ENCODE measurements around the gene COPS7A. TPM values are rescaled to one million over a fixed set of nuclear protein-coding genes. Genes with fewer than 3 reads are reported as not detected.

The COPS7A gene
- total RNA-seq, 3 donors from 2014 or later: 32.8 to 47.2 (median 39.2) TPM

- intact Hi-C loops (cut with DNase I, micrococcal nuclease): no loop called here
- H3K4me3 ChIP-seq: no peak overlapping the region
- H3K36me3 ChIP-seq (ENCODE audit: low read depth): no peaks in the 10 kb centered on the region
- ATAC-seq (peak; percentile 1), DNase-seq (no peak)
- H3K4me1 ChIP-seq (ENCODE audit: low read depth): peaks cover 23% of the 10 kb centered on the region
- H3K9me3 ChIP-seq: no peaks in the 10 kb centered on the region
- no peak for TF ChIP-seq CTCF (IDR thresholded peaks at IDR 0.05)
Observed at GRCh38 chr12:6774499-6775062, 50.7 kb downstream of the COPS7A start.

GRCh38 chr12:6775185-6776174 is 51.6 kb downstream of the COPS7A start:
- Histone ChIP-seq H3K4me3 (no peak overlapping the region), H3K9me3 (no peaks in the 10 kb centered on the region), H3K4me1 (ENCODE audit: low read depth) (peaks cover 23% of the 10 kb centered on the region), H3K36me3 (ENCODE audit: low read depth) (no peaks in the 10 kb centered on the region)
- DNase-seq (no peak), ATAC-seq (peak; percentile 20)
- intact Hi-C loops (cut with DNase I, micrococcal nuclease): no loop called here
- no peak for TF ChIP-seq CTCF (IDR thresholded peaks at IDR 0.05)

DNA sequence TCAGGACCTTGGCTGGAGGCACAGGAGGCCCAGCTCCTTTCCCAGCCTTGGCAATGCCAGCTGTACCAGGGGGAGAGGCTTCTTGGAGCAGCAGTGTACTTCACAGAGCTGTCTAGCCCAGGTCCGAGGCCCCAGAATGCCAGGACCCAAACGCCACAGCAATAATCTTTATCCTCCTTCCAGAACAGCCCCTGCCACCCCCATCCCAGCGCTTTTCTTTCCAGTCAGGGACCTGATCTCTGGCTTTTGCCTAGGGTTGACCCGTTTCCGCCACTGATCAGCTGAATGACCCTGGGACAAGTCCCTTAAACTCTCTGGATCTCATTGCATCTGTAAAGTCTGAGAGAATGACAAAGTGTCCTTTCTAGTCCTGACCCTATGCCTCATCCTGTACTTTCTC is 53.5 kb downstream of the COPS7A start:
- no peak for TF ChIP-seq CTCF (IDR thresholded peaks at IDR 0.05)
- DNase-seq: no peak
- H3K9me3 ChIP-seq: no peaks in the 10 kb centered on the region
- H3K4me1 ChIP-seq (ENCODE audit: low read depth): peaks cover 23% of the 10 kb centered on the region
- ATAC-seq: no peak
- no peaks in the 10 kb centered on the region for H3K36me3 ChIP-seq (ENCODE audit: low read depth)
- H3K4me3 ChIP-seq: no peak overlapping the region
- intact Hi-C loops (cut with DNase I, micrococcal nuclease): no loop called here

- Histone ChIP-seq H3K4me3 (no peak overlapping the region), H3K36me3 (ENCODE audit: low read depth) (no peaks in the 10 kb centered on the region), H3K9me3 (no peaks in the 10 kb centered on the region), H3K4me1 (ENCODE audit: low read depth) (peaks cover 23% of the 10 kb centered on the region)
- no peak for ATAC-seq
- intact Hi-C loops (cut with DNase I, micrococcal nuclease): no loop called here
- no peak for TF ChIP-seq CTCF (IDR thresholded peaks at IDR 0.05)
- no peak for DNase-seq
Observed at GRCh38 chr12:6778217-6778573, 54.3 kb downstream of the COPS7A start.

DNA sequence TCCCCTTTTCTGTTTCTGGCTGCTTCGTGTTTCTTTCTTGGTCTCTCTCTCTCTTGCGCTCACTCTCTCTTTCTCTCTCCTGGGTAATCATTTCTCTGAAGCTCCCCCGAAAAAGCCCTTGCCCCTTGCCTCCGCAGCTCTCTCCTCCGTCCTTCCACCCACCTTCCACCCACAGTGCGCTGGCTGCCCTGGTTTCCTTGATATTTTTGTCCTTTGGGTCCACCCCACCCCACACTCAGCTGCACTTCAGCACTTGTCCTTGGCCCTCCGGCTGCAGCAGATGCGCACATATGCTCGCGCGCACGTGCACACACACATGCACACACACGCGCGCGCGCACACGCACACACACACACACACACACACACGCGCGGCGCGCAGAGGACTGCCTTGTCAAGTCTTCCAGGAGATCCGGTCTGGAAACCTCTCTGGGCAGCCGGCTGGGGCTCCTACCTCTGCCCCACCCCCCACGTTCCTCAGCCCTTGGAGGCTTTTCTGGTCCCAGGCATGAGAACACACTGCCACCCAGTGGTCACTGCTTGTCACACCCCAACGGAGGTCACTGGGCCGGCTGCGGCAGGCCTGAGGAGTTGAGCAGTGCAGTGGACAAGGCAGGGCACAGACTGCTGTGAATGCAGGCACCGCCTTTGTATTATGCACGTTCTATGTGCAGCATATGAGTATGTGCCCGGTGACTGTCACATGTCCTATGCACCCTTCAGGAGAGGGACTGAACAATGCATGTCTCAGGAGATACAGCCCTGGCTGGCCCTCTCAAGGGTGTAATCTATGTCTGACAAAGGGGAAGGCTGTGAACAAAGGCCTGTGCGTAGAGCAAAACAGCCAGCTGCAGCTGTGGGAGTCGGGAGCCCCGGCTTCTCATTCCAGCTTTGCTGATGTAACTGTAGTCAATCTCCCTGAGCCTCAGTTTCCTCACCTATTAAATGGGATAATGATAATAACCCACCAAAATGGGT is 55.0 kb downstream of the COPS7A start:
- intact Hi-C loops (cut with DNase I, micrococcal nuclease): no loop called here
- Histone ChIP-seq H3K4me1 (ENCODE audit: low read depth) (peaks cover 23% of the 10 kb centered on the region), H3K36me3 (ENCODE audit: low read depth) (no peaks in the 10 kb centered on the region), H3K9me3 (no peaks in the 10 kb centered on the region), H3K4me3 (no peak overlapping the region)
- DNase-seq (peak; percentile 93 to 98 (median 96)), ATAC-seq (peak; percentile 97)
- peak; percentile 90 for TF ChIP-seq CTCF (IDR thresholded peaks at IDR 0.05)
